ENCODE measurements around the gene KCNQ1. TPM values are rescaled to one million over a fixed set of nuclear protein-coding genes. Genes with fewer than 3 reads are reported as not detected.

Gene KCNQ1
- total and polyA plus RNA-seq, 3 experiments from 2014 or later, result 2.6 to 5.7 (median 3.4) TPM

- Mint-ChIP-seq H3K36me3 (no peaks in the 10 kb centered on the region), H3K4me1 (peaks cover 10 to 34% (median 18%) of the 10 kb centered on the region in 3 donors), H3K27me3 (peaks cover 6 to 7% of the 10 kb centered on the region in 2 donors), H3K27ac (peak overlapping the region in 2 of 8 donors; percentile 12 to 14), H3K9me3 (no peaks in the 10 kb centered on the region), H3K4me3 (no peak overlapping the region)
- Histone ChIP-seq H3K9me3 (ENCODE audit: low read length) (no peaks in the 10 kb centered on the region), H3K27ac (ENCODE audit: low read depth, low read length) (no peak overlapping the region), H3K27me3 (ENCODE audit: insufficient read depth, low read length, poor library complexity, severe bottlenecking) (no peaks in the 10 kb centered on the region), H3K4me1 (ENCODE audit: insufficient read depth, low read length) (peaks cover 24% of the 10 kb centered on the region), H3K36me3 (ENCODE audit: insufficient read depth, low read length) (no peaks in the 10 kb centered on the region), H3K4me3 (ENCODE audit: low read length) (no peak overlapping the region)
- CTCF ChIA-PET, result interaction anchor here (1.1 to 1.5 kb wide), 3 partner anchors 101 to 563 kb away, joined by 3 to 4 read pairs (median 4); no protein-coding TSS in a partner anchor
- POLR2A ChIA-PET, result no interaction called here
- peak in 1 of 5 donors; percentile 36 for DNase-seq
Observed at GRCh38 chr11:2528301-2529050, 83.7 kb downstream of the KCNQ1 start.

GRCh38 chr11:2529173-2529572, 84.4 kb downstream of the KCNQ1 start:
- Mint-ChIP-seq H3K4me3 (no peak overlapping the region), H3K4me1 (peaks cover 11 to 36% (median 18%) of the 10 kb centered on the region in 3 donors), H3K27me3 (peaks cover 6 to 7% of the 10 kb centered on the region in 2 donors), H3K36me3 (no peaks in the 10 kb centered on the region), H3K27ac (no peak overlapping the region), H3K9me3 (no peaks in the 10 kb centered on the region)
- ChIA-PET CTCF (interaction anchor here (1.5 kb wide), 2 partner anchors 363 to 563 kb away, joined by 3 to 4 read pairs; no protein-coding TSS in a partner anchor), POLR2A (interaction anchor here (0.6 kb wide), 1 partner anchor 69 kb away, joined by 4 read pairs; no protein-coding TSS in a partner anchor)
- Histone ChIP-seq H3K9me3 (ENCODE audit: low read length) (no peaks in the 10 kb centered on the region), H3K36me3 (ENCODE audit: insufficient read depth, low read length) (no peaks in the 10 kb centered on the region), H3K4me3 (ENCODE audit: low read length) (no peak overlapping the region), H3K4me1 (ENCODE audit: insufficient read depth, low read length) (peaks cover 30% of the 10 kb centered on the region), H3K27me3 (ENCODE audit: insufficient read depth, low read length, poor library complexity, severe bottlenecking) (no peaks in the 10 kb centered on the region), H3K27ac (ENCODE audit: low read depth, low read length) (no peak overlapping the region)
- peak in 1 of 5 donors; percentile 26 for DNase-seq

GRCh38 chr11:2529636-2530035, 84.8 kb downstream of the KCNQ1 start:
- Mint-ChIP-seq H3K36me3 (no peaks in the 10 kb centered on the region), H3K4me3 (no peak overlapping the region), H3K9me3 (no peaks in the 10 kb centered on the region), H3K4me1 (peaks cover 11 to 36% (median 18%) of the 10 kb centered on the region in 3 donors), H3K27ac (no peak overlapping the region), H3K27me3 (peaks cover 5 to 7% of the 10 kb centered on the region in 2 donors)
- ChIA-PET POLR2A (interaction anchor here (0.6 kb wide), 1 partner anchor 70 kb away, joined by 4 read pairs; no protein-coding TSS in a partner anchor), CTCF (interaction anchor here (1.5 to 5.9 kb wide), 3 partner anchors 106 to 400 kb away, joined by 4 to 146 read pairs (median 48); partner anchors contain the start of gene PHLDA2)
- no peaks in the 10 kb centered on the region for H3K27me3 ChIP-seq (ENCODE audit: insufficient read depth, low read length, poor library complexity, severe bottlenecking)
- peaks cover 30% of the 10 kb centered on the region for H3K4me1 ChIP-seq (ENCODE audit: insufficient read depth, low read length)
- DNase-seq, result peak in 1 of 5 donors; percentile 40
- no peak overlapping the region for H3K27ac ChIP-seq (ENCODE audit: low read depth, low read length)
- H3K9me3 ChIP-seq (ENCODE audit: low read length), result no peaks in the 10 kb centered on the region
- H3K36me3 ChIP-seq (ENCODE audit: insufficient read depth, low read length), result no peaks in the 10 kb centered on the region
- no peak overlapping the region for H3K4me3 ChIP-seq (ENCODE audit: low read length)

GRCh38 chr11:2530131-2530854, 85.5 kb downstream of the KCNQ1 start:
- no peak overlapping the region for H3K27ac ChIP-seq (ENCODE audit: low read depth, low read length)
- DNase-seq, result peak in 1 of 5 donors; percentile 23
- H3K4me3 ChIP-seq (ENCODE audit: low read length), result no peak overlapping the region
- Mint-ChIP-seq H3K9me3 (no peaks in the 10 kb centered on the region), H3K27ac (no peak overlapping the region), H3K27me3 (peaks cover 3 to 7% of the 10 kb centered on the region in 2 donors), H3K36me3 (no peaks in the 10 kb centered on the region), H3K4me1 (peaks cover 11 to 33% (median 18%) of the 10 kb centered on the region in 3 donors), H3K4me3 (no peak overlapping the region)
- H3K4me1 ChIP-seq (ENCODE audit: insufficient read depth, low read length), result peaks cover 28% of the 10 kb centered on the region
- ChIA-PET POLR2A (no interaction called here), CTCF (interaction anchor here (0.8 to 5.9 kb wide), 21 partner anchors 7 to 878 kb away, joined by 3 to 345 read pairs (median 6); partner anchors contain the start of genes CDKN1C, KCNQ1, PHLDA2 and TRPM5)
- no peaks in the 10 kb centered on the region for H3K27me3 ChIP-seq (ENCODE audit: insufficient read depth, low read length, poor library complexity, severe bottlenecking)
- no peaks in the 10 kb centered on the region for H3K9me3 ChIP-seq (ENCODE audit: low read length)
- H3K36me3 ChIP-seq (ENCODE audit: insufficient read depth, low read length), result no peaks in the 10 kb centered on the region

- peak in 1 of 5 donors; percentile 33 for DNase-seq
- CTCF ChIA-PET, result interaction anchor here (0.8 to 5.9 kb wide), 28 partner anchors 8 to 878 kb away, joined by 3 to 345 read pairs (median 5); partner anchors contain the start of genes CDKN1C, KCNQ1, PHLDA2 and TRPM5
- peaks cover 11 to 27% (median 18%) of the 10 kb centered on the region in 3 donors for H3K4me1 Mint-ChIP-seq
- no peaks in the 10 kb centered on the region for H3K36me3 Mint-ChIP-seq
- Histone ChIP-seq H3K4me3 (ENCODE audit: low read length) (no peak overlapping the region), H3K4me1 (ENCODE audit: insufficient read depth, low read length) (peaks cover 23% of the 10 kb centered on the region), H3K9me3 (ENCODE audit: low read length) (no peaks in the 10 kb centered on the region), H3K27ac (ENCODE audit: low read depth, low read length) (no peak overlapping the region), H3K27me3 (ENCODE audit: insufficient read depth, low read length, poor library complexity, severe bottlenecking) (no peaks in the 10 kb centered on the region), H3K36me3 (ENCODE audit: insufficient read depth, low read length) (no peaks in the 10 kb centered on the region)
- no peaks in the 10 kb centered on the region for H3K9me3 Mint-ChIP-seq
- H3K27ac Mint-ChIP-seq, result no peak overlapping the region
- H3K4me3 Mint-ChIP-seq, result no peak overlapping the region
- peaks cover 3 to 5% of the 10 kb centered on the region in 2 donors for H3K27me3 Mint-ChIP-seq
- POLR2A ChIA-PET, result no interaction called here
Observed at GRCh38 chr11:2530855-2531200, 86.0 kb downstream of the KCNQ1 start.

GRCh38 chr11:2531277-2531986, 86.6 kb downstream of the KCNQ1 start:
- POLR2A ChIA-PET, result interaction anchor here (3.2 kb wide), 1 partner anchor 361 kb away, joined by 13 read pairs; no protein-coding TSS in a partner anchor
- Histone ChIP-seq H3K4me3 (ENCODE audit: low read length) (no peak overlapping the region), H3K36me3 (ENCODE audit: insufficient read depth, low read length) (no peaks in the 10 kb centered on the region), H3K27me3 (ENCODE audit: insufficient read depth, low read length, poor library complexity, severe bottlenecking) (no peaks in the 10 kb centered on the region), H3K27ac (ENCODE audit: low read depth, low read length) (no peak overlapping the region), H3K4me1 (ENCODE audit: insufficient read depth, low read length) (peaks cover 23% of the 10 kb centered on the region), H3K9me3 (ENCODE audit: low read length) (no peaks in the 10 kb centered on the region)
- Mint-ChIP-seq H3K27ac (no peak overlapping the region), H3K4me1 (peaks cover 11 to 23% (median 14%) of the 10 kb centered on the region in 3 donors), H3K4me3 (no peak overlapping the region), H3K27me3 (peaks cover 2 to 3% of the 10 kb centered on the region in 2 donors), H3K36me3 (no peaks in the 10 kb centered on the region), H3K9me3 (no peaks in the 10 kb centered on the region)
- CTCF ChIA-PET, result interaction anchor here (0.7 to 5.9 kb wide), 40 partner anchors 8 to 877 kb away, joined by 3 to 345 read pairs (median 5); partner anchors contain the start of genes CDKN1C, KCNQ1, PHLDA2 and TRPM5
- peak; percentile 52 to 77 (median 61) for DNase-seq

- H3K36me3 Mint-ChIP-seq, result no peaks in the 10 kb centered on the region
- H3K9me3 Mint-ChIP-seq, result no peaks in the 10 kb centered on the region
- DNase-seq, result peak in 1 of 5 donors; percentile 45
- H3K4me1 Mint-ChIP-seq, result peaks cover 11 to 16% (median 12%) of the 10 kb centered on the region in 3 donors
- no peak overlapping the region for H3K27ac ChIP-seq (ENCODE audit: low read depth, low read length)
- H3K4me3 ChIP-seq (ENCODE audit: low read length), result no peak overlapping the region
- H3K27me3 ChIP-seq (ENCODE audit: insufficient read depth, low read length, poor library complexity, severe bottlenecking), result no peaks in the 10 kb centered on the region
- H3K4me1 ChIP-seq (ENCODE audit: insufficient read depth, low read length), result peaks cover 19% of the 10 kb centered on the region
- H3K4me3 Mint-ChIP-seq, result no peak overlapping the region
- POLR2A ChIA-PET, result interaction anchor here (1.4 to 3.2 kb wide), 2 partner anchors 355 to 360 kb away, joined by 3 to 13 read pairs; no protein-coding TSS in a partner anchor
- CTCF ChIA-PET, result interaction anchor here (0.7 to 5.9 kb wide), 52 partner anchors 9 to 847 kb away, joined by 3 to 345 read pairs (median 4); partner anchors contain the start of genes CARS1, CD81, CDKN1C and KCNQ1
- H3K27ac Mint-ChIP-seq, result no peak overlapping the region
- H3K9me3 ChIP-seq (ENCODE audit: low read length), result no peaks in the 10 kb centered on the region
- H3K36me3 ChIP-seq (ENCODE audit: insufficient read depth, low read length), result no peaks in the 10 kb centered on the region
- H3K27me3 Mint-ChIP-seq, result peaks cover 2 to 3% of the 10 kb centered on the region in 2 donors
Observed at GRCh38 chr11:2531987-2532703, 87.3 kb downstream of the KCNQ1 start.
